NK-92 (cell line): ENCODE data around the gene FAM234A.

ENCODE experiments used
- DNase-seq: peaks from one replicate; lab custom pipeline; 2025; ENCODE audit not compliant: unreplicated experiment; lab: John Stamatoyannopoulos, UW

Gene FAM234A

GRCh38 chr16:280552-280951 is 45.9 kb downstream of the FAM234A start, which contains the start of gene ARHGDIG:
Gene ARHGDIG, plus strand, starts transcription at chr16:280591. Its CDS starts 90 bp downstream, at chr16:280681.
- no peak for DNase-seq

GRCh38 chr16:280991-281659 is 46.5 kb downstream of the FAM234A start:
- no peak for DNase-seq

GRCh38 chr16:281660-282255 is 47.1 kb downstream of the FAM234A start:
- no peak for DNase-seq

GRCh38 chr16:282491-282890 is 47.9 kb downstream of the FAM234A start:
- DNase-seq = no peak

- DNase-seq = no peak
Measured at GRCh38 chr16:283033-283805, 48.6 kb downstream of the FAM234A start, which contains the start of gene PDIA2. Gene PDIA2, plus strand, starts transcription at chr16:283164. Its CDS starts 6 bp downstream, at chr16:283170.

GRCh38 chr16:284204-285120 is 49.8 kb downstream of the FAM234A start:
- DNase-seq = no peak

GRCh38 chr16:285146-286055 is 50.8 kb downstream of the FAM234A start:
- DNase-seq = no peak

- no peak for DNase-seq
Measured at GRCh38 chr16:286491-287297, 52.1 kb downstream of the FAM234A start.

- no peak for DNase-seq
Measured at GRCh38 chr16:287298-287811, 52.7 kb downstream of the FAM234A start.

GRCh38 chr16:287981-288920 is 53.6 kb downstream of the FAM234A start:
- DNase-seq = no peak

GRCh38 chr16:289395-289997 is 54.9 kb downstream of the FAM234A start:
- no peak for DNase-seq

GRCh38 chr16:290015-290680 is 55.5 kb downstream of the FAM234A start:
- no peak for DNase-seq

GRCh38 chr16:290681-291405 is 56.2 kb downstream of the FAM234A start:
- no peak for DNase-seq

GRCh38 chr16:291539-291938 is 56.9 kb downstream of the FAM234A start:
- DNase-seq = no peak

- DNase-seq = no peak
Measured at GRCh38 chr16:293043-293775, 58.6 kb downstream of the FAM234A start.
